Ishikawa (cell line): ENCODE data around the gene TMEM255A.

Experiments used
- CEBPB ChIP-seq: IDR thresholded peaks from 2 replicates; pipeline ENCODE4 v1.6.1; 2012
- CREB1 ChIP-seq: IDR thresholded peaks from 2 replicates; pipeline ENCODE4 v1.6.1; 2012; ENCODE audit warnings: low read depth
- EP300 ChIP-seq: IDR thresholded peaks from 2 replicates; pipeline ENCODE4 v1.6.1; 2012; ENCODE audit warnings: borderline replicate concordance
- FOXM1 ChIP-seq: IDR thresholded peaks from 2 replicates; pipeline ENCODE4 v1.6.1; 2012; ENCODE audit warnings: low read depth, borderline replicate concordance
- NFIC ChIP-seq: IDR thresholded peaks from 2 replicates; pipeline ENCODE4 v1.6.1; 2012
- RAD21 ChIP-seq: IDR thresholded peaks from 2 replicates; pipeline ENCODE4 v1.6.1; 2012; ENCODE audit warnings: low read depth
- TAF1 ChIP-seq: IDR thresholded peaks from 2 replicates; pipeline ENCODE4 v1.6.1; 2012; ENCODE audit warnings: low read depth, mild to moderate bottlenecking
- TCF12 ChIP-seq: IDR thresholded peaks from 2 replicates; pipeline ENCODE4 v1.6.1; 2012; ENCODE audit warnings: low read depth
- YY1 ChIP-seq: IDR thresholded peaks from 2 replicates; pipeline ENCODE4 v1.6.1; 2012; ENCODE audit warnings: low read depth
- TF ChIP-seq, protein P1 (sequence below): IDR thresholded peaks from 2 replicates; pipeline ENCODE4 v1.6.1; 2012

DNA sequence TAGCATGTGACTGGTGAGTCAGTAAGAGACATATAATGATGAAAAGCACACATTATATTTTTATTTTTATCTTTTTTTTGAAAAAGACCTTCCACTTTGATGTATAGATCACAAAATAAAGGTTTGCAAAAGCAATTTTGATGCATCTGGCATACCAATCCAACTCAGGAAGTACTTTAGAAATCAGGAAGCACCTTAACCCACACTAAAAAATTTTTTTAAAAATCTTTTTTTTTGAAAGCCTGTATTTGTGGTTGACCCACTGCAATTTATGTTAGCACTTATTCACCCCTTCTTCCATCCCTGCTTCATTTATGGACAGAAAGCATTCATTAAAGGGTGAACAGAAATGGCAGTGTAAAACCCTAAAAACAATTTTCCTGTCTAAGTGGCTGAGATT, 16.6 kb downstream of the TMEM255A start:
- TF ChIP-seq TCF12 = no peak
- TF ChIP-seq FOXM1 = no peak
- no peak for TF ChIP-seq TAF1
- TF ChIP-seq RAD21 = no peak
- TF ChIP-seq, protein P1, sequence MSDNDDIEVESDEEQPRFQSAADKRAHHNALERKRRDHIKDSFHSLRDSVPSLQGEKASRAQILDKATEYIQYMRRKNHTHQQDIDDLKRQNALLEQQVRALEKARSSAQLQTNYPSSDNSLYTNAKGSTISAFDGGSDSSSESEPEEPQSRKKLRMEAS = no peak
- TF ChIP-seq CREB1 = no peak
- TF ChIP-seq EP300 = no peak
- TF ChIP-seq YY1 = no peak
- no peak for TF ChIP-seq NFIC
- no peak for TF ChIP-seq CEBPB
